CD1c-positive myeloid dendritic cell (primary cell): Measurements from ENCODE around the gene SLC4A1AP.

ENCODE experiments used
- DNase-seq: peaks from one replicate; pipeline ENCODE4 v3.0.0-alpha.2; 2016; ENCODE audit errors: extremely low spot score

The SLC4A1AP gene

GRCh38 chr2:27702302-27702701 is 38.6 kb downstream of the SLC4A1AP start:
- no peak for DNase-seq

DNA sequence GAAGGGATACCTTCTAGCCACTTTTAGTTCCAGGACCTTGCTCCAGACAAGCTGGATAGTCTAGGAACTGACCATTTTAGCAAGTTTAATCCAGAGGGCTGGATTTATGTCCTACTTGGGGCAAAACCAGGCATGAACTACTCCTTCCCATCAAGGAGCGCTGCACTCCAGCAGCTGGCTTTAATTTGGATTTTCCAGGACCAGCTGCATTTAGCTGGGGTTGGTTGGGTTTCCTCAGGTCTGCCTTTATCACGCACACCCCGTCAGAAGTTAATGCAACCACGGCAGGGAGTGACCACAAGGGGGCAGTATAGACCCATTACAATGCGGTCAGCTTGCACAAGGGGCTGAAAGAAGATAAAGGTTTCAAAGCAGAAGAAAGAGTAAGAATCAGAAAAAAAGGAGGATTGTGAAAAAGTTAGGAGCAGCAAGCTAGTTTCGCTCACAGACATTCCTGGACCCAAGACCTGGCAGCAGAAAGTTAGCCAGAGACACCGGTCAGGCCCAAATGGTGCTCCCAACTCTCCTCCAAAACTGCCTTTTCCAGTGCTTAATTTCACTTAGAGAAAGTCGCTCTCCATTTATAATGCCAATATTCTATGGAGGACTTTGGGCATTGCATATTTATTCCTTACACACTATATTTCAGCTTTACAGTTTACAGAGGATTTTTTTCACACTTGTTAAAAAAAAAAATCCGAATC is 40.1 kb downstream of the SLC4A1AP start:
- DNase-seq: peak; percentile 91

DNA sequence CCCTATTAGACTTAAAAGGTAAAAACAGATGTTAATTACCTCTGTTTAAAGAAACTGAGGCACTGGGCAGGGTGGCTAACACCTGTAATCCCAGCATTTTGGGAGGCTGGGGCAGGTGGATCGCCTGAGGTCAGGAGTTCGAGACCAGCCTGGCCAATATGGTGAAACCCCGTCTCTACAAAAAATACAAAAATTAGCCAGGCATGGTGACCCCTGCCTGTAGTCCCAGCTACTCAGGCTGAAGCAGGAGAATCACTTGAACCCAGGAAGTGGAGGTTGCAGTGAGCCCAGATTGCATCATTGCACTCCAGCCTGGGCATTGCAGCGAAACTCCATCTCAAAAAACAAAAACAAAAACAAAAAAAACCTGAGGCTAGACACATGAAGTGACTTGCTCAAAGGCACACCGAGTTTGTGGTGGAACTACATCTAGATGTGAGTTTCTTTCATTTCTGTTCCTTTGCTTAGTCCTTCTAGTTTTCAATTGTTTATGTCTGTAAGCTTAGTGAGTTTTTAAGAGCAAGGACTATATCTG is 40.7 kb downstream of the SLC4A1AP start:
- no peak for DNase-seq

DNA sequence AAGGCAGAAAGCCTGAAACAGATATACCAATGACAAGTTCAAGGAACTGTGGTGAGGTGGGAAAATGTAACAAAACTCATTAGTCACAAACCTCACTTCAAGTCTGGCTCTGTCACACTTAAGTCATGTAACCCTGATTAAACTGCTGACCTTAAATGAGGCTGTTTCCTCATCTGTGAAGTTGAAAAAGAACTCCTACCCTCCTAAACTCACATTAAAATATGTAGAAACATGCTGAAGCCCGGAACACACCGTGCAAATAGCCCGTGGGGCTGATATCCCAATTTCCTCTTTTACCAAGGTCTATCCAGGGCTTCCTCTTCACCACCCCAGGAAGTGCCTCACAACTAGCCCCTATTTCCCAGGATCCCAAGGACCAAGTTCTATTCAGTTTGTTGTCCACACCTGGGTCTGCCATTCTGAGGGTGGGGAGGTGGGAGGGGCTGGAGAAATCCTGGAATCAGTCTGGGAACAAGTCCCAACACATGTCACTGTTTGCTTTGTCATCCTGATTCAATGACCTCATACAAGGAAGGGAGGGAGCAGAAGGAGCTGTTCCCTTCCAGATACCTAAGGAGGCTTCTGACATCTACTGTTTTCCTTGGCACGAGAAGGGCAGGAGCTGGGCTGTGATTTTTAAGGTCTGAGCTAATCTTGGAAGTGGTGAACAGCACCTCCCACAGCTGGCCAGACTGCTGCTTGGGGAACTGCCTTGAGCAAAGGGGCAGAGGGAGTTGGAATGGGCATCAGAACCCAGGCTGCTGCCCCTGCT is 42.3 kb downstream of the SLC4A1AP start:
- DNase-seq: peak; percentile 74

- DNase-seq: no peak
Measured at GRCh38 chr2:27707462-27708256, 44.0 kb downstream of the SLC4A1AP start.

GRCh38 chr2:27708257-27708654 is 44.6 kb downstream of the SLC4A1AP start:
- no peak for DNase-seq

DNA sequence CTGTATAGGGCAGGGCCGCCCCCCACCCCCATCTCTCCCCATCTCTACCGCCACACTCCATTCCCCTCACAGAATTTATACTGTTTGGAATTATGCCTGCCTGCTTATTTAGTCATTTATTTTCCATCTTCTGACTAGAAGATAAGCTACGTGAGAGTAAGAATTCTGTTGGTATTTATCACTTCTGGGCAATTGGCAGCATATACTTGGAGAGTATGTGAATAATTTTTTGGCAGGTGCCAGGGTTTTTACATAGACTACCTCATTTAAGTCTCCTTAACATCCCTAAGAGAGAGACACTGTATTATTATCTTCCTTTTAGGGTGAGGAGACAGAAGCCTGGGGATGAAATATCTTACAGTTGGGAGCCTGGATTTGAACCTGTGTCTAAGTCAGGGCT is 45.0 kb downstream of the SLC4A1AP start:
- DNase-seq: no peak

DNA sequence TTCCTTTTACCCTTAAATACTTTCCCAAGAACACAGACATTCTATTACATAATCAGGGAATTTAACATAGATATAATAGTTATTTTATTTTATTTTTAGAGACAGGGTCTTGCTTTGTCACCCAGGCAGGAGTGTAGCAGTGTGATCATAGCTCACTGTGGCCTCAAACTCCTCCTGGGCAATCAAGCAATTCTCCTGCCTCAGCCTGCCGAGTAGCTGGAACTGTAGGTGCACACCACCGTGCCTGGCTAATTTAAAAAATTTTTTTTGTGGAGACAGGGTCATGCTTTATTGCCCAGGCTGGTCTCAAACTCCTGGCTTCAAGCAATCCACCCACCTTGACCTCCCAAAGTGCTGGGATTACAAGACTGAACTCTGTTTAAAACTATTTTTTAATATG is 45.6 kb downstream of the SLC4A1AP start:
- DNase-seq: no peak

DNA sequence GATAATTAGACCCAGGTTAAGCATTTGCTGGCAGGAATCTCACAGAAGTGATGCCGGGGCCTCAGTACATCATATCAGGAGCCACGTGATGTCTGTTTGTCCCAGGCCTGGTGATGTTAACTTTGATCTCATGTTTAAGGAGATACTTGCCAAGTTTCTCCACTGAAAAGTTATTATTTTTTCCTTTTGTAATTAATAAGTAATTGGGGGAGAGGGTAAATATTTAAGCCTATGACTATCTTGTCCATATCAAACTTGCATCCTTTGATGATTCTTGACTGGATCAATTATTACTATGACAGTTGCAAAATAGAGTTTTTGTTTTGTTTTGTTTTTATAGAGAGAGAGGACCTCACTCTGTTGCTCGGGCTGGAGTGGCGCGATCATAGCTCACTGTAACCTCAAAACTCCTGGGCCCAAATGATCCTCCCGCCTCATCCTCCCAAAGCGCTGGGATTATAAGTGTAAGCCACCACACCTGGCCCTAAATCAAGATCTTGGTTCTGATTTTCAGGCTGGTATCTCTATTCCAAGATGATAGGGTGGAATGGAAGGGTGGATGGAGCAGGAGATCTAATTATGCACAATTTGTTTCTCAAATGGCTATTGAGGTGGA is 46.4 kb downstream of the SLC4A1AP start:
- DNase-seq: no peak

DNA sequence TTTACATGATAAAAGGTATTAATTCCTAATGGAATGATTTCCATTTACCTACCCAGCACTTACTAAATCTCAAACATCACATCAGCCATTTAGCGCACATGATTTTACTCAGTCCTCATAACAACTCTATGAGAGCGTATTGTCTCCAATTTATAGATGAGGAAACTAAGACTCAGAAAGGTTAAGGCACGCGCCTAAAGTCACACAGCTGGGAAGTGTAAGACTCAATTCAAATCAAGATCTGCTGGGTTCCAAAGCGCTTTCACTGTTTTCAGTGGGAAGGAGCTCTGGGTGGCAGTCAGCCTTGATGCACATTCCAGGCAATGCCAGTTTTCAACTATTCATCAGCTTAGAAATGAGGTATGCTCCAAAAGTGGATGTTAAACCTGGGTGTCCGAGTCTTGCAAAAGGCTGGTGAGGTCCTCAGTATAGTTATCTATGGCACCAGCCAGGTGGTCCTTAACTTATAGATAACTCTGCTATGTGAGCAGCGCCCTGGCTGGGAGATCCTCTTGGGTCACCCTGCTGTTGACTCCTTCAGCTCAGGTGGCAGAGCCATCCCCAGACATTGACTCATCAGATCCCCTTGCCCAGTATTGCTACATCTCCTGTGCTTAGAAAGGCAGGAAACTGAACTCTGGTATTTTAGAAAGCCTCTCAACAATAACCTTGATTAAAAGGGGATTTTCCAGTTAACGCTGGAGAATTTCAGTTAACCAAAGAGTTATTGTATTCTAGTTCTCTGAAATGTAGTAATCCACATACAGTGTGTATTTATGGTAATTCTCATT is 47.1 kb downstream of the SLC4A1AP start:
- no peak for DNase-seq

DNA sequence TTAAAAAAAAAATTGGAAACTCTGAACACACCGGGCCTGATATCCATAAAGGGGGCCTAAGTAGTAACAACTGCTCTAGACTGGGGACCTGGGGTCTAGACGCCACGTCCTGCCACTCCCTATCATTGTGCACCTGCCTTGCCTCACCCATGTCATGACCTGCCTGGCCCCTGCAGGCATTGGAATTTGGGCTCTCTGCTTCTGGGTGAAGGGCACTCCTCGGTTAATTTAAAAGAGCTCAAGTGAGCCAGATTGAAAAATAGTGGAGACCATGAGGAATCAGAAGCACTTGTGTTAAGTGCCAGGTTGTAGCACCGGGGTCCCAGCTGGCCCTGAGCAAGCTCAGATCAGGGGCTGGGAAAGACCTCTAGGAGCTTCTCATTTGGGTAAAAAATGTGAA is 48.1 kb downstream of the SLC4A1AP start:
- DNase-seq: no peak

DNA sequence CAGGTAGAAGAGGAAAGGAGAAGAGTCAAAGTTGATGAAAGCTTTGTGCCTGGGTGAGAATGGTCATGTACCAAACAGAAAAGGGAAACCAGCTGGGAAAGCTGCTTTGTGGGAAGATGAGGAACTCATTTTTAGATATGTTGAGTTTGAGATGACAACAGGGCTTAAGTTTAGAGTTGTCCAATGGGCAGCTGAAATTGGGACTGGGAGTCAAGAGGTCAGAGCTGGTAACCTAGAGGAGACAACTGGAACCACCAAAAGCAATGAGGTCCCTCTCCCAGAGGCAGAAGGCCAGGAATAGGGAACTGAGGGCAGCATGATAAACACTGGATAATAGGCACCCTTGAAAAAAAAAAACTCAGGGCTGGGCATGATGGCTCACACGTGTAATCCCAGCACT is 48.8 kb downstream of the SLC4A1AP start:
- peak; percentile 25 for DNase-seq

GRCh38 chr2:27713201-27713600 is 49.5 kb downstream of the SLC4A1AP start:
- DNase-seq: no peak

DNA sequence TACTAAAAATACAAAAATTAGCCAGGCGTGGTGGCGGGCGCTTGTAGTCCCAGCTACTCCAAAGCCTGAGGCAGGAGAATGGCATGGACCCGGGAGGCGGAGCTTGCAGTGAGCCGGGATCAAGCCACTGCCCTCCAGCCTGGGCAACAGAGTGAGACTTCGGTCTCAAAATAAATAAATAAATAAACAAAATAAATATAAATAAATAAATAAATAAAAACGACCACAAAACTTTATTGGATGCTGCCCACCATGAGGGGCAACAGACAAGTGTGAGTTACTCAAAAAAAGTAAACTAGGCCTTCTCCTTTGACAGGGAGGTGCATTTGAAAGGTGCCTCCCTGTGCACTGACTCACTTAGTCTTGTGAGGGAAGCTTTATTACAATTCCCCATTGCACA is 50.4 kb downstream of the SLC4A1AP start:
- DNase-seq: no peak

- DNase-seq: no peak
Measured at GRCh38 chr2:27714851-27715291, 51.2 kb downstream of the SLC4A1AP start.

- peak; percentile 47 for DNase-seq
Measured at GRCh38 chr2:27715318-27716210, 51.9 kb downstream of the SLC4A1AP start.

DNA sequence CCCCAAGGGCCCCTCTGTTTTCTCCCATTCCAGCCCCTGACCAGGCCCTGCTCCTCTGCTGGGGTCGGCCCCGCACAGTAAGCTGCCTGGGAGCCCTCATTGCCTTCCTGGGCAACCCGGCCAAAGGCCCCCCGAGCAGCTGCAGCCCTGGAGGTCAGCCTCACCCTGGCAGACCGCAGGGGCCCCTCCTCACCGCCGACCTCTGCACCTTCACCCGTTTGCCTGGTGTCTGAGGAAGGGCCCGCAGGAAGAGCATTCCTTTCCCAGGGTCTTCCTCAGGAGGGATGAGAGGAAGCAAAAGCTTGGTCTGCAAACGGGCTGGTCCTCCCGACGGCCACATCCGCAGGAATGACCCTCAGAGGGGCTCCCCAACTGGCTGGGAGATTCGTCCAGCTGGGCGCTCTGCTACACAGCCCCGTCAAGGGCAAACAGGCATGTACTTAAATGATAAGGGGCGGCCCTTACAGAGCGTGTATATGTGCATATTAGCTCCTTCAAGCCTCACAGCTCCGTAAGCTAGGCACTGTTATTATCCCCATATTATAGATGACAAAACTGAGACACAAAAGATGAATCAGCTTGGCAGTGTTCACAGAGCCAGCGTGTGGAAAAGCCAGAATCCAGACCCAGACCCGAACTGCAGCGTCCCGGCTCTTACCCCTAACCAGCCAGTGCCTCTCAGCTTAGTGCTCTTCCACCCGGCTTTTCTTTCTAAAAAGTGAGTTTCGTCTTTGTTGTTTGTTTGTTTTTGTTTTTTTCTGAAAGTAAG is 52.8 kb downstream of the SLC4A1AP start:
- no peak for DNase-seq

DNA sequence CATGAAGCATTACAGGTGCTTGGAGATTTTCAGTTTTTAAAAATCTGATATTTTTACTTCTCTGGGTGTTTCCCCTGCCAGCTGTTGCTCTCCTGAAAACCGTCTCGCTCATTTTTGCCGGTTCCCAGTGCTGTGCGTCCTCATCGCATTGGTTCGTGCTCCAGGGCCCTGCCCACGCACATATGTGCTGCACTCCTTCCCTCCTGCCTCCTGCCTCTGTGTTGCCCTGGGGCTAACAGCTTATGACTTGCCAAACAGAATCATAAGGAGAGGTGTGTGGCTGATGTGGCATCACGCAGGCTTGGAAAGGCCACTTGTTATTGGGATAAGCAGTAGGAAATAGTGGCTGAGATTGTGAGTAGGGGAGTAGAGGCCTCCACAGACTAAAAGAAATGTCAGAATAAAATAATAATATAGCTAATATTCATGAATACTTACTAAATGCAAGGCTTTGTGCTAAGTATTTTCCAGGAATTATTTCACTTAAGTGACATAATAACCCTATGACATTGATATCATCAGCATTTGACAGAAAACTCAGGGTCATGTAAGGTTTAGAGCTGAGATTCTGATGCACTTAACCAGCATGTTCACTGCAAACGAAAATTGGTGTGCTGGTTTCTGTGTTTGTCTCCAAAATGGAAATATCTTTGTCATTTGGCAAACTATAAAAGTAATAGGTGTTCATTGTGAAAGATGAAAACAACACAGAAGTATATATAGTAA is 53.5 kb downstream of the SLC4A1AP start:
- DNase-seq: no peak
